ENCODE results near the gene PCCA.
"Not testable (repeated sequence)": the region's sequence is repeated elsewhere in the genome, so short reads cannot be mapped to it uniquely, and the experiment has no call there.

PCCA gene

GRCh38 chr13:100141461-100141961, 52.6 kb downstream of the PCCA start:
- not testable (repeated sequence) for DNase-seq

GRCh38 chr13:100146534-100146933, 57.6 kb downstream of the PCCA start:
- no peak for DNase-seq

GRCh38 chr13:100147825-100148224, 58.9 kb downstream of the PCCA start:
- DNase-seq = no peak

- no peak for DNase-seq
These were observed 59.5 kb downstream of the PCCA start for GRCh38 chr13:100148422-100148821.

GRCh38 chr13:100149389-100149788, 60.5 kb downstream of the PCCA start:
- DNase-seq = no peak

GRCh38 chr13:100150711-100151110, 61.8 kb downstream of the PCCA start:
- DNase-seq = not testable (repeated sequence)

- no peak for DNase-seq
These were observed 66.0 kb downstream of the PCCA start for GRCh38 chr13:100154842-100155416.

GRCh38 chr13:100156788-100157187, 67.9 kb downstream of the PCCA start:
- no peak for DNase-seq

- no peak for DNase-seq
These were observed 69.7 kb downstream of the PCCA start for GRCh38 chr13:100158569-100158968.

GRCh38 chr13:100159584-100159983, 70.7 kb downstream of the PCCA start:
- no peak for DNase-seq

GRCh38 chr13:100160450-100160849, 71.6 kb downstream of the PCCA start:
- no peak for DNase-seq

- no peak for DNase-seq
These were observed 74.5 kb downstream of the PCCA start for GRCh38 chr13:100163375-100163774.

GRCh38 chr13:100173203-100173602, 84.3 kb downstream of the PCCA start:
- DNase-seq = no peak

- not testable (repeated sequence) for DNase-seq
These were observed 85.6 kb downstream of the PCCA start for GRCh38 chr13:100174455-100174854.

- no peak for DNase-seq
These were observed 86.3 kb downstream of the PCCA start for GRCh38 chr13:100175078-100175802.

GRCh38 chr13:100175803-100176182, 86.9 kb downstream of the PCCA start:
- no peak for DNase-seq

- DNase-seq = peak; percentile 77
These were observed 88.0 kb downstream of the PCCA start for GRCh38 chr13:100176801-100177400.

GRCh38 chr13:100178309-100178708, 89.4 kb downstream of the PCCA start:
- DNase-seq = no peak

GRCh38 chr13:100179276-100179675, 90.4 kb downstream of the PCCA start:
- DNase-seq = no peak

- no peak for DNase-seq
These were observed 94.1 kb downstream of the PCCA start for GRCh38 chr13:100182900-100183490.

- DNase-seq = no peak
These were observed 95.2 kb downstream of the PCCA start for GRCh38 chr13:100184095-100184494.

GRCh38 chr13:100195568-100195967, 106.7 kb downstream of the PCCA start:
- DNase-seq = no peak

GRCh38 chr13:100196375-100196774, 107.5 kb downstream of the PCCA start:
- no peak for DNase-seq

GRCh38 chr13:100197116-100197515, 108.2 kb downstream of the PCCA start:
- DNase-seq = no peak
